Liver (tissue), 9 donors: ENCODE measurements around the gene FAM222A. TPM values are rescaled to one million over a fixed set of nuclear protein-coding genes. Genes with fewer than 3 reads are reported as not detected.

Source experiments
- DNase-seq: peaks from one replicate; pipeline ENCODE4 v3.0.0-alpha.2; 2017; ENCODE audit warnings: low spot score
- H3K27ac ChIP-seq, 2 donors: one replicate each; pipeline ENCODE4 v1.7.0; 2013; ENCODE audit warnings: inconsistent platforms in 2 of 2, low read length in 2 of 2, control low read depth in 1 of 2, low read depth in 1 of 2, mild to moderate bottlenecking in 1 of 2
- H3K27me3 ChIP-seq, 4 donors: one replicate each; pipeline versions ENCODE4 v1.6.1 to v1.7.0; 2013; ENCODE audit warnings: low read length in 3 of 4, inconsistent platforms in 1 of 4, mild to moderate bottlenecking in 1 of 4, moderate library complexity in 1 of 4; ENCODE audit not compliant: control insufficient read depth in 4 of 4, insufficient read depth in 4 of 4
- H3K36me3 ChIP-seq, 4 donors: one replicate each; pipeline versions ENCODE4 v1.6.1 to v1.7.0; 2013; ENCODE audit warnings: low read length in 3 of 4, mild to moderate bottlenecking in 3 of 4, low read depth in 1 of 4, moderate library complexity in 1 of 4; ENCODE audit not compliant: control insufficient read depth in 4 of 4, insufficient read depth in 3 of 4
- H3K4me1 ChIP-seq, 4 donors: one replicate each; pipeline versions ENCODE4 v1.6.1 to v1.7.0; 2013; ENCODE audit warnings: low read length in 3 of 4, mild to moderate bottlenecking in 3 of 4, moderate library complexity in 1 of 4; ENCODE audit not compliant: control insufficient read depth in 4 of 4, insufficient read depth in 4 of 4
- H3K4me3 ChIP-seq, 3 donors: one replicate each; pipeline versions ENCODE4 v1.6.1 to v1.7.0; 2013; ENCODE audit warnings: low read length in 3 of 3, control low read depth in 1 of 3, low read depth in 1 of 3, mild to moderate bottlenecking in 1 of 3
- H3K9ac ChIP-seq, 2 donors: one replicate each; pipeline ENCODE4 v1.7.0; 2013; ENCODE audit warnings: low read length in 2 of 2, mild to moderate bottlenecking in 2 of 2, moderate library complexity in 2 of 2, control low read depth in 1 of 2, low read depth in 1 of 2
- H3K9me3 ChIP-seq, 4 donors: one replicate each; pipeline versions ENCODE4 v1.6.1 to v1.7.0; 2013; ENCODE audit warnings: low read length in 3 of 4; ENCODE audit not compliant: control insufficient read depth in 4 of 4
- FOXA1 ChIP-seq: IDR thresholded peaks from 2 replicates; pipeline ENCODE4 v1.6.1; 2016; ENCODE audit warnings: antibody characterized with exemption
- GABPA ChIP-seq, 2 donors: IDR thresholded peaks in 1 of 2; conservative IDR thresholded peaks in 1 of 2; 2 replicates each; pipeline ENCODE4 v1.6.1; 2016; ENCODE audit warnings: antibody characterized with exemption in 2 of 2, mild to moderate bottlenecking in 1 of 2, moderate library complexity in 1 of 2
- HNF4A ChIP-seq, 2 donors: conservative IDR thresholded peaks; 2 replicates each; pipeline ENCODE4 v1.6.1; 2016; ENCODE audit warnings: antibody characterized with exemption in 2 of 2, mild to moderate bottlenecking in 2 of 2
- HNF4G ChIP-seq: IDR thresholded peaks from 2 replicates; pipeline ENCODE4 v1.6.1; 2016; ENCODE audit warnings: antibody characterized with exemption
- JUND ChIP-seq, 2 donors: IDR thresholded peaks; 2 replicates each; pipeline ENCODE4 v1.6.1; 2016; ENCODE audit warnings: antibody characterized with exemption in 2 of 2
- NR2F2 ChIP-seq: IDR thresholded peaks from 2 replicates; pipeline ENCODE4 v1.6.1; 2016; ENCODE audit warnings: antibody characterized with exemption
- RAD21 ChIP-seq, 2 donors: IDR thresholded peaks; 2 replicates each; pipeline ENCODE4 v1.6.1; 2016; ENCODE audit warnings: antibody characterized with exemption in 2 of 2, mild to moderate bottlenecking in 2 of 2
- RXRA ChIP-seq, 2 donors: IDR thresholded peaks; 2 replicates each; pipeline ENCODE4 v1.6.1; 2017 to 2018; ENCODE audit warnings: antibody characterized with exemption in 2 of 2, mild to moderate bottlenecking in 1 of 2
- SP1 ChIP-seq: IDR thresholded peaks from 2 replicates; pipeline ENCODE4 v1.6.1; 2018; ENCODE audit warnings: antibody characterized with exemption, mild to moderate bottlenecking
- TAF1 ChIP-seq: conservative IDR thresholded peaks from 2 replicates; pipeline ENCODE4 v1.6.1; 2016; ENCODE audit warnings: antibody characterized with exemption, mild to moderate bottlenecking
- YY1 ChIP-seq: IDR thresholded peaks from 2 replicates; pipeline ENCODE4 v1.6.1; 2016; ENCODE audit warnings: antibody characterized with exemption, mild to moderate bottlenecking
- WGBS: extraction: QIAGEN DNeasy Blood & Tissue Kit; methylation state at CpG from one replicate; pipeline ENCODE4 v1.1.7; 2013; 5-methylcytosine and 5-hydroxymethylcytosine counted together
- polyA plus RNA-seq, 2 donors: library from polyadenylated mRNA; stranded (reverse) in 1 of 2; unstranded in 1 of 2; fragments of 200-250 nt in 1 of 2; fragments of >200 nt in 1 of 2; fragmentation: Nextera tagmentation in 1 of 2; extraction: Ambion mirVana in 1 of 2; gene quantifications; one replicate each; pipeline versions ENCODE4 v1.2.1 to v1.2.3, GENCODE V29; 2013 to 2015
- total RNA-seq, 2 donors: library from RNA; depleted of rRNA; stranded (reverse); fragments of >200 nt; gene quantifications; one replicate each; pipeline ENCODE4 v1.2.3, GENCODE V29; 2014
- TF ChIP-seq, protein P1 (sequence below): IDR thresholded peaks from 2 replicates; pipeline ENCODE4 v1.6.1; 2016; ENCODE audit warnings: antibody characterized with exemption
- TF ChIP-seq, protein P2 (sequence below): fragments of 150-350 bp; IDR thresholded peaks from 2 replicates; pipeline ENCODE4 v1.5.1; 2017; ENCODE audit warnings: improper control_type of control experiment, low read depth, low read length; ENCODE audit not compliant: missing input control
- TF ChIP-seq, protein P3 (sequence below): IDR thresholded peaks from 2 replicates; pipeline ENCODE4 v1.6.1; 2016; ENCODE audit warnings: antibody characterized with exemption
- TF ChIP-seq, protein P4 (sequence below): IDR thresholded peaks from 2 replicates; pipeline ENCODE4 v1.6.1; 2016; ENCODE audit warnings: antibody characterized with exemption, mild to moderate bottlenecking
- donor health status: healthy.
- donor health status: healthy.
- donor health status: healthy.
- donor health status: healthy.
- donor health status: healthy.

Gene FAM222A
- total and polyA plus RNA-seq, 4 donors = 0.97 to 2.2 (median 1.9) TPM

DNA sequence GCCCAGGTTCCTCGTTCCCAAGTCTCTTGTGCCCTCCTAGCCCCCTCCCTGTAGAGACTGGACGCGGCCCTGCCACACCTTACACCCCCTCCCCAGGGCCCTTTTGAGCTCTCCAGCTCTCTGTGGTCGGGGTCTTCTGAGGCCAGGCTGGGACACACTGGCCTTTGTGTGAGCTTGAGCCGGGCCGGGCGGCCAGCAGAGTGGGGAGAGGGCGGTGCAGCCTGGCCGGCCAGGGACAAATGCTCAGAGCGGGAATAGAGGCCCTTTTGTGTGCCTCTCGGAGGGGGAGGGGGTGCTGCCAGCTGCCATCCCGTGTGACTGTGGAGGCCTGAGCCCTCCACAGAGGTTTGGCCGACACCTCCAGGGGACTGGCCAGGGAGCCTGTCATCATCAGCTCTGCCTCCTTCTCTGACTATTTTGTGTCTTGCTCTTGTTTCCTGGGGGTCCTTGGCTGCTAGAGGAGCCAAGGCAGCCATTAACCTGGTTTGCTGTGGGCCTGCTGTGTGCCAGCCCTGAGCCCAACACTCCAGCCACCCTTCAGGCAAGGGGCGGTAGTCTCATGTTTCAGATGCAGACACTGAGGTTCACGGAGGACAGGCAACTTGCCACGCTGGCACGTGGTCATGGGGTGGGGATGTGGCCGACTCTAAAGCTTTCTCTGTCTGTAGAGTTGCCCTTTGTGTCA lies 13.6 kb downstream of the FAM222A start (continued):
- TF ChIP-seq, protein P1, sequence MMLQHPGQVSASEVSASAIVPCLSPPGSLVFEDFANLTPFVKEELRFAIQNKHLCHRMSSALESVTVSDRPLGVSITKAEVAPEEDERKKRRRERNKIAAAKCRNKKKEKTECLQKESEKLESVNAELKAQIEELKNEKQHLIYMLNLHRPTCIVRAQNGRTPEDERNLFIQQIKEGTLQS = no peak
- no peak for TF ChIP-seq RXRA (IDR thresholded peaks at IDR 0.05)
- no peak for TF ChIP-seq RAD21 (IDR thresholded peaks at IDR 0.05)
- TF ChIP-seq, protein P2, sequence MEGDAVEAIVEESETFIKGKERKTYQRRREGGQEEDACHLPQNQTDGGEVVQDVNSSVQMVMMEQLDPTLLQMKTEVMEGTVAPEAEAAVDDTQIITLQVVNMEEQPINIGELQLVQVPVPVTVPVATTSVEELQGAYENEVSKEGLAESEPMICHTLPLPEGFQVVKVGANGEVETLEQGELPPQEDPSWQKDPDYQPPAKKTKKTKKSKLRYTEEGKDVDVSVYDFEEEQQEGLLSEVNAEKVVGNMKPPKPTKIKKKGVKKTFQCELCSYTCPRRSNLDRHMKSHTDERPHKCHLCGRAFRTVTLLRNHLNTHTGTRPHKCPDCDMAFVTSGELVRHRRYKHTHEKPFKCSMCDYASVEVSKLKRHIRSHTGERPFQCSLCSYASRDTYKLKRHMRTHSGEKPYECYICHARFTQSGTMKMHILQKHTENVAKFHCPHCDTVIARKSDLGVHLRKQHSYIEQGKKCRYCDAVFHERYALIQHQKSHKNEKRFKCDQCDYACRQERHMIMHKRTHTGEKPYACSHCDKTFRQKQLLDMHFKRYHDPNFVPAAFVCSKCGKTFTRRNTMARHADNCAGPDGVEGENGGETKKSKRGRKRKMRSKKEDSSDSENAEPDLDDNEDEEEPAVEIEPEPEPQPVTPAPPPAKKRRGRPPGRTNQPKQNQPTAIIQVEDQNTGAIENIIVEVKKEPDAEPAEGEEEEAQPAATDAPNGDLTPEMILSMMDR = no peak
- TF ChIP-seq NR2F2 = no peak
- TF ChIP-seq SP1 = no peak
- no peak for TF ChIP-seq JUND (IDR thresholded peaks at IDR 0.05)
- TF ChIP-seq HNF4G = no peak

DNA sequence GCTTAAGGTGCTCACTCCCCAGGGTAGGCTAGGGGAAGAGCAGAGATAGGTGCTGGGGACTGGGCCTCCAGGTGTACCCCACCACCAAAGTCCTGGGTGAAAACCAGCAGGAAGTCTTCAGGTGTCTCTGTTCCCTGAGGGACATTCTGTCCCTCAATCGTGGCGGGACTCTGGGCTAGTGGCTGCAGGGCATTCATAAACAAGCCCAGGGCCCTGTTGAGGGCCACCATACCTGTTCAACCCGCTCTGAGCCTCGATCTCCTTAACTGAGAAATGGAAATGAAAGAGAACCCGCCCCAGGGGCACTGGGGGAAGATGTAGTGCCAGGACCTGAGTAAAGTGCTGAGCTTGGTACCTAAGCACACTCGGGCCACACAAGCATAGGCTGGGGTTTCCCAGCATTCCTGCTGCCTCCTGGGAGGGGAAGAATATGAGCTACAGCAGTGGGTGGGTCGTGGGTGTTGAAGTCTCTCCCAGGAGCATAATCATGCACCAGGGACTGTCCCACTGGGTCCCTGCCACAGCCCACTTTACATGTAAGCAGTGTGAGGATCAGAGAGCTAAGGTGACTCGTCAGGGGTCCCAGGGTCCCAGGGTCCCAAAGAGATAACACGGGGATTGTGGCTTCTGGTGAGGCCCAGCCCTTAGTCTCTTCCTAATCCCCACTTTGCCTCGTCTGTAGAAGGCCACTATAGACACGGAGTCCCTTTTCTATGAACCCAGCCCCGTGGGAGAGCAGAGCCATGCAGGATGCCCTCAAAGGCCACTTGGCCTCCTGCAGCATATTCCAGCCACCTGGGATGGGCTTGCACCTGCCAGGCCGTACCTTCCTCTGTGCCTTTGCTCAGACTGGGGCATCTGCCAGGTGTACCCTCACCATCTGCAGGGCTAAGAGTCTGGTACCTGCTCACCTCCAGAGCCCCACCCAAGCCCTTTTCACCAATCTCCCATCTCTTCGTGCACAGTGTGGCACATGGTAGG lies 14.4 kb downstream of the FAM222A start:
- Histone ChIP-seq H3K4me1 (peaks cover 8 to 19% (median 18%) of the 10 kb centered on the region in 4 donors), H3K27me3 (no peaks in the 10 kb centered on the region), H3K27ac (no peak overlapping the region), H3K4me3 (no peak overlapping the region), H3K36me3 (no peaks in the 10 kb centered on the region), H3K9me3 (no peaks in the 10 kb centered on the region), H3K9ac (no peak overlapping the region)
- TF ChIP-seq, protein P3, sequence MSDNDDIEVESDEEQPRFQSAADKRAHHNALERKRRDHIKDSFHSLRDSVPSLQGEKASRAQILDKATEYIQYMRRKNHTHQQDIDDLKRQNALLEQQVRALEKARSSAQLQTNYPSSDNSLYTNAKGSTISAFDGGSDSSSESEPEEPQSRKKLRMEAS = no peak
- no peak for TF ChIP-seq RAD21 (IDR thresholded peaks at IDR 0.05)
- TF ChIP-seq HNF4A (conservative IDR thresholded peaks at IDR 0.05) = no peak
- TF ChIP-seq SP1 = no peak
- no peak for TF ChIP-seq YY1
- no peak for TF ChIP-seq FOXA1
- TF ChIP-seq TAF1 = no peak
- TF ChIP-seq, protein P2 = no peak
- no peak for TF ChIP-seq JUND (IDR thresholded peaks at IDR 0.05)
- TF ChIP-seq GABPA (IDR thresholded peaks at IDR 0.05 in 1 of 2, conservative IDR thresholded peaks at IDR 0.05 in 1 of 2) = no peak
- TF ChIP-seq, protein P4, sequence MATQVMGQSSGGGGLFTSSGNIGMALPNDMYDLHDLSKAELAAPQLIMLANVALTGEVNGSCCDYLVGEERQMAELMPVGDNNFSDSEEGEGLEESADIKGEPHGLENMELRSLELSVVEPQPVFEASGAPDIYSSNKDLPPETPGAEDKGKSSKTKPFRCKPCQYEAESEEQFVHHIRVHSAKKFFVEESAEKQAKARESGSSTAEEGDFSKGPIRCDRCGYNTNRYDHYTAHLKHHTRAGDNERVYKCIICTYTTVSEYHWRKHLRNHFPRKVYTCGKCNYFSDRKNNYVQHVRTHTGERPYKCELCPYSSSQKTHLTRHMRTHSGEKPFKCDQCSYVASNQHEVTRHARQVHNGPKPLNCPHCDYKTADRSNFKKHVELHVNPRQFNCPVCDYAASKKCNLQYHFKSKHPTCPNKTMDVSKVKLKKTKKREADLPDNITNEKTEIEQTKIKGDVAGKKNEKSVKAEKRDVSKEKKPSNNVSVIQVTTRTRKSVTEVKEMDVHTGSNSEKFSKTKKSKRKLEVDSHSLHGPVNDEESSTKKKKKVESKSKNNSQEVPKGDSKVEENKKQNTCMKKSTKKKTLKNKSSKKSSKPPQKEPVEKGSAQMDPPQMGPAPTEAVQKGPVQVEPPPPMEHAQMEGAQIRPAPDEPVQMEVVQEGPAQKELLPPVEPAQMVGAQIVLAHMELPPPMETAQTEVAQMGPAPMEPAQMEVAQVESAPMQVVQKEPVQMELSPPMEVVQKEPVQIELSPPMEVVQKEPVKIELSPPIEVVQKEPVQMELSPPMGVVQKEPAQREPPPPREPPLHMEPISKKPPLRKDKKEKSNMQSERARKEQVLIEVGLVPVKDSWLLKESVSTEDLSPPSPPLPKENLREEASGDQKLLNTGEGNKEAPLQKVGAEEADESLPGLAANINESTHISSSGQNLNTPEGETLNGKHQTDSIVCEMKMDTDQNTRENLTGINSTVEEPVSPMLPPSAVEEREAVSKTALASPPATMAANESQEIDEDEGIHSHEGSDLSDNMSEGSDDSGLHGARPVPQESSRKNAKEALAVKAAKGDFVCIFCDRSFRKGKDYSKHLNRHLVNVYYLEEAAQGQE = no peak
- no peak for TF ChIP-seq RXRA (IDR thresholded peaks at IDR 0.05)
- no peak for TF ChIP-seq HNF4G
- no peak for DNase-seq
- WGBS = 89% methylated on average over 14 of the region's 14 CpGs
